GM12878 (cell line): Measurements from ENCODE around the gene TM4SF4.

Experiments
- BACH1 ChIP-seq: fragments of 450-650 bp; IDR thresholded peaks from 2 replicates; pipeline ENCODE4 v1.6.1; 2017; ENCODE audit warnings: mild to moderate bottlenecking, borderline replicate concordance
- CTCF ChIP-seq, 3 experiments: IDR thresholded peaks in 2 of 3; conservative IDR thresholded peaks in 1 of 3; 2 replicates each; pipeline ENCODE4 v1.5.1; 2011; ENCODE audit warnings: low read depth in 3 of 3, low read length in 3 of 3, mild to moderate bottlenecking in 3 of 3, control low read depth in 2 of 3, moderate library complexity in 2 of 3, inconsistent platforms in 1 of 3, mixed read lengths in 1 of 3; ENCODE audit not compliant: control insufficient read depth in 2 of 3, insufficient read depth in 1 of 3; ENCODE audit errors: extremely low read depth in 1 of 3
- EGR1 ChIP-seq, 2 experiments: IDR thresholded peaks; 1 replicate in 1 of 2; 2 replicates in 1 of 2; pipeline ENCODE4 v1.6.1; 2011 to 2012; ENCODE audit warnings: low read depth in 2 of 2, low read length in 2 of 2, borderline replicate concordance in 1 of 2, mild to moderate bottlenecking in 1 of 2, moderate library complexity in 1 of 2
- EZH2 ChIP-seq: IDR thresholded peaks from 2 replicates; pipeline ENCODE4 v1.6.1; 2012; ENCODE audit warnings: low read depth, mild to moderate bottlenecking, control low read depth, inconsistent platforms, low read length, borderline replicate concordance; ENCODE audit not compliant: control insufficient read depth
- GATAD2B ChIP-seq: fragments of 450-650 bp; conservative IDR thresholded peaks from 2 replicates; pipeline ENCODE4 v1.6.1; 2017; ENCODE audit warnings: low read depth, mild to moderate bottlenecking, moderate library complexity
- HDAC6 ChIP-seq: fragments of 200-600 bp; sonication (generic); IDR thresholded peaks from one replicate; pipeline ENCODE4 v1.8.0; 2017; ENCODE audit warnings: antibody characterized with exemption; ENCODE audit not compliant: unreplicated experiment
- HDGF ChIP-seq: fragments of 450-650 bp; IDR thresholded peaks from 2 replicates; pipeline ENCODE4 v1.6.1; 2016; ENCODE audit warnings: antibody characterized with exemption
- IKZF2 ChIP-seq, 2 experiments: fragments of 450-650 bp; IDR thresholded peaks; 2 replicates each; pipeline ENCODE4 v1.6.1; 2017; ENCODE audit warnings: mild to moderate bottlenecking in 2 of 2, moderate library complexity in 2 of 2
- JUND ChIP-seq: IDR thresholded peaks from 2 replicates; pipeline ENCODE4 v1.6.1; 2012; ENCODE audit warnings: low read depth, mild to moderate bottlenecking, low read length, improper control_type of control experiment, moderate library complexity
- MTA2 ChIP-seq: fragments of 450-650 bp; IDR thresholded peaks from 2 replicates; pipeline ENCODE4 v1.6.1; 2016; ENCODE audit warnings: low read depth, mild to moderate bottlenecking, moderate library complexity
- NRF1 ChIP-seq: conservative IDR thresholded peaks from 2 replicates; pipeline ENCODE4 v1.6.1; 2011; ENCODE audit warnings: mild to moderate bottlenecking, low read depth, low read length, improper control_type of control experiment
- POLR2A ChIP-seq: IDR thresholded peaks from 2 replicates; pipeline ENCODE4 v1.6.1; 2011; ENCODE audit warnings: low read depth, mild to moderate bottlenecking, low read length
- POLR2AphosphoS5 ChIP-seq: IDR thresholded peaks from 2 replicates; pipeline ENCODE4 v1.6.1; 2011; ENCODE audit warnings: mild to moderate bottlenecking, low read length, inconsistent platforms
- TAF1 ChIP-seq: IDR thresholded peaks from 2 replicates; pipeline ENCODE4 v1.6.1; 2011; ENCODE audit warnings: mild to moderate bottlenecking, low read depth, low read length, borderline replicate concordance

GRCh38 chr3:149463921-149464320 is 10.6 kb upstream of the TM4SF4 start:
- TF ChIP-seq IKZF2 (IDR thresholded peaks at IDR 0.05) (no peak), TAF1 (no peak), GATAD2B (no peak), POLR2AphosphoS5 (no peak), HDAC6 (no peak), JUND (no peak), NRF1 (no peak), EZH2 (no peak), POLR2A (no peak), CTCF (IDR thresholded peaks at IDR 0.05 in 2 of 3, conservative IDR thresholded peaks at IDR 0.05 in 1 of 3; ENCODE audit: control insufficient read depth in 2 of 3, extremely low read depth in 1 of 3, insufficient read depth in 1 of 3, low read depth in 3 of 3, low read length in 3 of 3) (no peak), HDGF (no peak), BACH1 (no peak), EGR1 (IDR thresholded peaks at IDR 0.05; ENCODE audit: borderline replicate concordance in 1 of 2, low read depth in 2 of 2, low read length in 2 of 2) (no peak), MTA2 (no peak)
